Stimulated activated CD8-positive, alpha-beta memory T cell treated with anti-CD3 and anti-CD28 coated beads, Interleukin-15, amount 100 ng/mL, for 1 hour (primary cell): ENCODE data around the gene CYP2C8.
"Not testable (repeated sequence)": the region's sequence is repeated elsewhere in the genome, so short reads cannot be mapped to it uniquely, and the experiment has no call there.

Experiments
- DNase-seq: peaks from one replicate; pipeline ENCODE4 v3.0.0-alpha.2; 2020; ENCODE audit warnings: low read depth

Gene CYP2C8

GRCh38 chr10:95069286-95069685, at the start of gene CYP2C8:
CYP2C8 (minus strand) TSS chr10:95069497; CDS start chr10:95069402, 95 bp downstream.
- DNase-seq = no peak

- no peak for DNase-seq
Observed at GRCh38 chr10:95116869-95117269, 47.6 kb upstream of the CYP2C8 start.

DNA sequence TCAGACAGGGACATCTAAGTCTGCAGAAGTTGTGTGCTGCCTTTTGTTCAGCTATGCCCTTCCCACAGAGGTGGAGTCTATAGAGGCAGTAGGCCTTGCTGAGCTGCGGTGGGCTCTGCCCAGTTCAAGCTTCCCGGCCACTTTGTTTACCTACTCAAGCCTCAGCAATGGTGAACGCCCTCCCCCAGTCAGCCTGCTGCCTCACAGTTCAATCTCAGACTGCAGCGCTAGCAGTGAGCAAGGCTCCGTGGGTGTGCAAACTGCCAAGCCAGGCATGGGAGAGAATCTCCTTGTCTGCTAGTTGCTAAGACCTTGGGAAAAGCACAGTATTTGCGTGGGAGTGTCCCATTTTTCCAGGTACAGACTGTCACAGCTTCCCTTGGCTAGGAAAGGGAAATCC, 41.5 kb upstream of the CYP2C8 start:
- not testable (repeated sequence) for DNase-seq

GRCh38 chr10:95097805-95098204, 28.5 kb upstream of the CYP2C8 start:
- no peak for DNase-seq

DNA sequence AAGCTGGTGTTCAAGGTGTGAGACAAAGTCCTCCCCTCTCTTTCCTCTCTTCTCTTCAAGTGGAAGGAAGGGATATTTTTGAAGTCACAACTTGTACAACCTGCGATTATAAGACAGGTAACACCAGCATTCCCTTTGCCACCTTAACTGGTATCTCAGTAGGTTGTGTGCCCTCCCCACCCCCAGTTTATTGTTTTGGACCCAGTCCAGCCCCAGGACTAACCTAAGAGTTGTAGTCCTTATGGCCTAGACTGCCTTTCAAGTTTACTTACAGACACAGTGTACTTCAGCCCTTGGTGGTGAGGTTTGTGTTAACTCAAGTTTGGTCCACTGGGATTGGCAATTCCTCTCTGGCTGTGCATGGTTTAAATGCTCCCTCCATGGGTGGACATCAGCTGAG, 26.8 kb upstream of the CYP2C8 start:
- DNase-seq = no peak

DNA sequence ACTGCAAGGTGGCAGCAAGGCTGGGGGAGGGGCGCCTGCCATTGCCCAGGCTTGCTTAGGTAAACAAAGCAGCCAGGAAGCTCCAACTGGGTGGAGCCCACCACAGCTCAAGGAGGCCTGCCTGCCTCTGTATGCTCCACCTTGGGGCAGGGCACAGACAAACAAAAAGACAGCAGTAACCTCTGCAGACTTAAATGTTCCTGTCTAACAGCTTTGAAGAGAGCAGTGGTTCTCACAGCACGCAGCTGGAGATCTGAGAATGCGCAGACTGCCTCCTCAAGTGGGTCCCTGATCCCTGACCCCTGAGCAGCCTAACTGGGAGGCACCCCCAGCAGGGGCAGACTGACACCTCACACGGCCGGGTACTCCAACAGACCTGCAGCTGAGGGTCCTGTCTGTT, 10.3 kb upstream of the CYP2C8 start:
- not testable (repeated sequence) for DNase-seq

DNA sequence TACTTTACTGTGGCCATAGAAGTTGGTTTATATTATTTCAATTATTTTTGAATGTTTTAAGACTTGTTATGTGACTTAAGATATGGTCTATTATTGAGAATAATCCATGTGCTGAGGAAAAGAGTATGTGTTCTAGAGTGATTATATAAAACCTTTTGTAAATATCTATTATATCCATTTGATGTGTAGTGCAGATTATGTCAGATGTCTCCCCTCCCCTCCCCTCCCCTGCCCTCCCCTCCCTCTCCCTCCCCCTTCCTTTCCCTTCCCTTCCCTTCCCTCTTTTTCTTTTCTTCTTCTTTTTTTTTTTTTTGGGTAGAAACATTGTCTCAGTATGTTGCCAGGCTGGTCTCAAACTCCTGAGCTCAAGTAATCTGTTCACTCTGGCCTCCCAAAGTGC, 8.3 kb upstream of the CYP2C8 start:
- DNase-seq = no peak

GRCh38 chr10:95071107-95071660, 1.9 kb upstream of the CYP2C8 start:
- no peak for DNase-seq

- DNase-seq = not testable (repeated sequence)
Observed at GRCh38 chr10:95064125-95064524, 5.2 kb downstream of the CYP2C8 start.

- DNase-seq = no peak
Observed at GRCh38 chr10:95056744-95057363, 12.4 kb downstream of the CYP2C8 start.

DNA sequence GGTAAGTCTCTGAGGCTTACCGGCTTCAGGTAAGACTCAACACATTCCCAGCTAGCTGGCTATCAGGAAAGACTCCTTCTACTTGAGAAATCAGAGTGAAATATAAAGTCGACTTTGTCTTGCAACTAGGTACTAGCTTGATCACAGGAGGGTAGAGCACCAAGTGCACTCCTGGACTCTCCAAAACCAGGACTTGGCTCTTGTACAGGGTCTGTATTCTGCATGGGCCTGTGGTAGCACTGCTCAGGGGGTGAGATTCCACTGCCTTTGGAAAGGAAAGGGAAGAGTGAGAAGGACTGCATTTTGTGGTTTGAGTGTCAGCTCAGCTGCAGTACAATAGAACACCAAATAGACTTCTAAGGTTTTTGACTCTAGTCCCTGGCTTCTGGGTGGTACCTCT, 19.4 kb downstream of the CYP2C8 start:
- no peak for DNase-seq

DNA sequence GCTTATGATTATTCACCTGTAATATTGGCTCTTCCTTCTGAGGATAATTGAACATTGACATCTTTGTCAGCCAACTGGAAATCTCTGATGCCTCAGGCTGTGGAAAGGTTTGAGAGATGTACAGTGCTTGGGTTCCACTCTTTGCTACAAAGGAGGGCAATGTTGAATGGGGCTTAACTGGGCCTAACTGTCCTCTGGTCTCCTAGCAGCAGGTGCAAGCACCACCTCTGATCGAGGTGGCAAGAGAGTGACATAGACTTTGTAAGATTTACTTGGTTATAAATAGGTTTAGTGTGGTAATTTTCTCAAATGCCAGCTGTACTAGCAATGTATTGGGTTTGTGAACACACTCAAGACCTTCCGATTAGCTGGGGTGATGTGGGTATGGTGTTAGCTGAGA, 21.1 kb downstream of the CYP2C8 start:
- DNase-seq = no peak

GRCh38 chr10:95039281-95039680, 30.0 kb downstream of the CYP2C8 start:
- DNase-seq = no peak

DNA sequence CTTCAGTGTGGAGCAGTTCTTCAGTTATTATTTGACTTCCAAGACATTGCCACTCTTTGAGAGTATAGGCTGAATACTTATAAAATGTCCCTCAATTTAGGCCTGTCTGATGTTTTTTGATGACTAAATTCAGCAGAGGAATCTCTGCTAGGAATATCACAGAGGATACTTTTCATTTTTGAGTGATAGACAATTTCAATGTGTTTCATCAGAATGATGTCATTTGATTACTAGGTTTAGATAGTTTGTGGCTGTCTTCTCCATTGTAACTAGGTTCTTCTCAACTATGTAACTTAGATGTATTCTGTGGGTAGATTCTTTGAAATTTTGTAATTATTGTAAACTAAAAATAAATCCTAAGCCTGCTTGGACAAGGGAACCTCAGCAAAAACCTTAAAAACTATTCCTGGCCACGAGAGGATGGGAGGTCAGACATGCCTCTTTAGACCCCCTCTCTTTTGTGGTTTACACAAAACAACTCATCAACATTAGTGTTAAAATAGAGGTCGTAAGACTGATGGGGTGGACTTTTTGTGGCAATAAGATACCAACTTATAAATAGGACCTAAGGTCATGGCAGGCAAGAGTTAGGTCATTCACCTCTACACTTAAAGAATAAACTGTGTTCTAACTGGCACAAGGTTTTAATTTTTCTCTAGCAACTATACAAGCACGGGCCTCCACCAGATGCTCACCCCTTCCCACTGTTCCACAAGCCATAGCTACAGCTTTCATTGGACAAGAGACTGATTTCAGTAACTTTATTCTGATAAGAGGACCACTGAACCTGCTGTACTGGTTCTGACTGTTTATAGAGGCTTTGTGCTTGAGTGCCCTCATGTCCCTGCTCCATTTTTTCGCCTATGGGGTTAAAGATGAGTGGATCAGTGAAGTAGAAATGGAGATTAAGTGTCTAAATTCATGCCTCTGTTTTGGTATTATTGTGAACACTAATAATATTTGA, 33.7 kb downstream of the CYP2C8 start:
- DNase-seq = no peak

DNA sequence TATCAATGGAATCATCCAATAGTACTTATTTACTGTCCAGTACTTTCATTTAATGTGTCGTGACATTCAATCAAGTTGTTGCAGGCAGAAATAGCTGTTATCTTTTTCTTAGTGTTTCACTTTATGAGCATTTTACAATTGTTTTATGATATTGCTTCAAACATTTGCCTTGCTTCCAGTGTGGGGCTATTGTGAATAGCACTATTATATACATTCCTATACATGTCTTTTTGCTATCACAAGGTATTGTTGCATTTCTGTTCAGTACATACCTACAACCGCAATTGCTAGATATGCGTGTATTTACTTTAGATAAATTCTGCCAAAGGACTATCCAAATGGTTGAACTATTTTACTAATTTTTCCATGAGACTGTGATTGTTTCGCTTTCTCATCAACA, 34.9 kb downstream of the CYP2C8 start:
- DNase-seq = no peak

DNA sequence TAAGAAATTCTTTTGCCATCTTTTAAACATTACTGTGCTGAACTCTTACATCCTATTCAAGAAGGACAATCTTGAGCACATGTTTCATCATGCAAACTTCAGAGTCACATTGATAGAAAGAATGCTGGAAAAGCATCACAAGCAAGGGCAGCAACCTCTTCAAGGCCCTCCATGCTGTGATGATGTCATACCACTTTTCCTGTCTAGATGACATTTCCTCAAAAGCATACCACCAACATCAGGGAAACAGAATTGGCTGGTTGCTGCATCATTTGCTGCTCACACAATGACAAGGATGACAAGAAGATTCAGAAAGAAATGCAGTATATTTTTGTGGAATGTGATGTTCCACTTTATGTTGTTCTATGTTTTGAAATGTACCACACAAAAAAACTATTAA, 37.6 kb downstream of the CYP2C8 start:
- no peak for DNase-seq

DNA sequence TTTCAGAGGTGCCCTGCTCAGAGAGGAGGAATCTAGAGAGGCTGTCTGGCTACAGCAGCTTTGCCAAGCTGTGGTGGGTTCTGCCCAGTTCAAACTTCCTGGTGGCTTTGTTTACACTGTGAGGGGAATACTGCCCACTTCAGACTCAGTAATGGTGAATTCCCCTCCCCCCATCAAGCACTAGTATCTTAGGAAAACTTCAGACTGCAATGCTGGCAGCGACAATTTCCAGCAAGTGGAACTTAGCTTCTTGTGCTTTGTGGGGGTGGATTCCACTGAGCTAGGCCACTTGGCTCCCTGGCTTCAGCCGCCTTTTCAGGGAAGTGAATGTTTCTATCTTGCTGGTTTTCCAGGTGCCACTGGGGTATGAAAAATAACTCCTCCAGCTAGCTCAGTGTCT, 42.8 kb downstream of the CYP2C8 start:
- no peak for DNase-seq

GRCh38 chr10:94997741-94998174, 71.5 kb downstream of the CYP2C8 start:
- no peak for DNase-seq

GRCh38 chr10:94992811-94993210, 76.5 kb downstream of the CYP2C8 start:
- no peak for DNase-seq

DNA sequence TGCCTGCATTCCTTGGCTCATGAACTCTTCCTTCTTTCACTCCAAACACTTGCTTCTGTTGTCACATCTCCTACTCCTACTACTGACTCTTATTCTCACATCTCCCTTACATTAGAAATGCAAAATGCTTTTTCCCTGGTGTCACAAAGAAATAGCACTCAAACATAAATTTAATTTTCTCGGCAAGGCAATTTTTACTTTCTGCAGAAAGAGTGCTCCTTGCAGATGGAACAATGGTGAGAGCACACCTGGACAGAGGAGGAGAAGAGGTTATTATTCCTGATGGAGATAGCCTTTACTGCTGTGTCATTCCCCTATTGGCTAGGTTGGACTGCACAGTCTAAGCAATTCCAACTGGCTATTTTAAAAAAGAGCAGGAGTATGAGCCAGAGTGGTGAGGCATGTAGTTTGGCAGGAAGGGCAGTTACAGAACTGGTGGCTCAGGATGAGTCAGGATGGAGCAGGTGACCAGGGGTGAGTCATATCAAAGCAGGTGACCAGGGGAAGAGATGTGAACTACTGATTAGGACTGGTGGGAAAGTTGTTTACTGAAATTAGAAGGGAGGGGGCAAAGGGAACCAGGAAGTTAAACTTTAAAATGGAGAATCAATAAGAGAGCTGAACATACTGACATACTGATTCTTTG, 77.9 kb downstream of the CYP2C8 start:
- DNase-seq = no peak

DNA sequence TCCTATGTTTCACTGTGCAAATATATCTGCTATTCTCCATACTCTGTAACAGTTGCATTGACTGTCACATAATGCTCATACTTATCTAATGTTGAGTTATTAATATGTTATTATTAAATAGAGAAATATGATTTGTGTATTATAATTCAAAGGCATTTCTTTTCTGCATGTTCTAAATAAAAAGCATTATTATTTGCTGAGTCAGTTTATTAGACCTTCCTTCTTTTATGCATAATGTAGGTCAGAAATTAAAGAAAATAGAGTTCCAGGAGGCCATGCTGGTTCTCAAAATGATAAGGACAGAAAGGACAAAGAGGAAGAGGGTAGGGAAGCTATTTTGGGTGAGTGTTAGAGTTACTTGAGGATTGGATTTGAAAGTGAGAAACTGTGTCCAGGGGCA, 80.1 kb downstream of the CYP2C8 start:
- no peak for DNase-seq
